Cardiac muscle cell (in vitro differentiated cells and primary cell): ENCODE results near the gene RAB14. TPM values are rescaled to one million over a fixed set of nuclear protein-coding genes. Genes with fewer than 3 reads are reported as not detected.

Source experiments
- DNase-seq, 2 donors: peaks; one replicate each; pipeline versions ENCODE4 v3.0.0 to v3.0.0-alpha.2; 2010 to 2017; ENCODE audit warnings: low read depth in 1 of 2, low spot score in 1 of 2
- H3K27ac ChIP-seq: fragments of 200-600 bp; sonication (generic); 2 replicates; pipeline ENCODE4 v1.5.1; 2016
- H3K27me3 ChIP-seq: fragments of 200-600 bp; sonication (generic); 2 replicates; pipeline ENCODE4 v1.6.0; 2016; ENCODE audit warnings: control low read depth
- H3K36me3 ChIP-seq: fragments of 200-600 bp; sonication (generic); 2 replicates; pipeline ENCODE4 v1.5.1; 2016; ENCODE audit warnings: control low read depth
- H3K4me1 ChIP-seq: fragments of 200-600 bp; sonication (generic); 2 replicates; pipeline ENCODE4 v1.8.1; 2017; ENCODE audit warnings: low read depth, mild to moderate bottlenecking, mixed run types
- H3K4me3 ChIP-seq: fragments of 200-600 bp; sonication (generic); 2 replicates; pipeline ENCODE4 v1.5.1; 2016; ENCODE audit warnings: mild to moderate bottlenecking
- H3K9me3 ChIP-seq: fragments of 200-600 bp; sonication (generic); 2 replicates; pipeline ENCODE4 v1.5.1; 2017; ENCODE audit warnings: low read depth, mild to moderate bottlenecking, control low read depth
- polyA plus RNA-seq: library from polyadenylated mRNA; unstranded; fragments of >200 nt; fragmentation: Nextera tagmentation; extraction: Ambion mirVana; gene quantifications from 2 replicates; pipeline ENCODE4 v1.2.1, GENCODE V29; 2016
- total RNA-seq: library from RNA; depleted of rRNA; stranded (reverse); fragments of >200 nt; gene quantifications from 2 replicates; pipeline ENCODE4 v1.2.3, GENCODE V29; 2016
- TF ChIP-seq, protein P1 (sequence below): IDR thresholded peaks from 2 replicates; pipeline ENCODE4 v1.5.1; 2012; ENCODE audit warnings: low read depth, mild to moderate bottlenecking, low read length

RAB14 gene
- total and polyA plus RNA-seq, 2 experiments from 2014 or later: 17.4 to 54.2 TPM

DNA sequence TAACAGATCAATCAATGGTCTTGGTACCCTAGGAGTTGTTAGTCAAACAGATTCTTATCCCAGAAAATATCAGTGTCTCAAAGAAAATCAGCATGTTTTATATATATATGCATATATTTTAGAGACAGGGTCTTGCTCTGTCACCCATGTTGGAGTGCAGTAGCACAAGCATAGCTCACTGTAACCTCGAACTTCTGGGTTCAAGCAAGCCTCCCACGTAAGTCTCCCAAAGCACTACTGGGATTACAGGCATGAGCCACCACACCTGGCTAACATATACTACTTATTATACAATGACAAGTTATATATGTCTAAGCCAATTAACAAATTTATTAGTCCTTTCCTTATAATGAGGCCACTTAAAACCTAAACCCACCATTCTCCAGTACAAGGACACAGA is 10.4 kb downstream of the RAB14 start:
- Histone ChIP-seq H3K4me1 (peaks cover 69% of the 10 kb centered on the region), H3K4me3 (no peak overlapping the region), H3K27me3 (no peaks in the 10 kb centered on the region), H3K9me3 (no peaks in the 10 kb centered on the region), H3K27ac (no peak overlapping the region), H3K36me3 (no peaks in the 10 kb centered on the region)
- TF ChIP-seq, protein P1, sequence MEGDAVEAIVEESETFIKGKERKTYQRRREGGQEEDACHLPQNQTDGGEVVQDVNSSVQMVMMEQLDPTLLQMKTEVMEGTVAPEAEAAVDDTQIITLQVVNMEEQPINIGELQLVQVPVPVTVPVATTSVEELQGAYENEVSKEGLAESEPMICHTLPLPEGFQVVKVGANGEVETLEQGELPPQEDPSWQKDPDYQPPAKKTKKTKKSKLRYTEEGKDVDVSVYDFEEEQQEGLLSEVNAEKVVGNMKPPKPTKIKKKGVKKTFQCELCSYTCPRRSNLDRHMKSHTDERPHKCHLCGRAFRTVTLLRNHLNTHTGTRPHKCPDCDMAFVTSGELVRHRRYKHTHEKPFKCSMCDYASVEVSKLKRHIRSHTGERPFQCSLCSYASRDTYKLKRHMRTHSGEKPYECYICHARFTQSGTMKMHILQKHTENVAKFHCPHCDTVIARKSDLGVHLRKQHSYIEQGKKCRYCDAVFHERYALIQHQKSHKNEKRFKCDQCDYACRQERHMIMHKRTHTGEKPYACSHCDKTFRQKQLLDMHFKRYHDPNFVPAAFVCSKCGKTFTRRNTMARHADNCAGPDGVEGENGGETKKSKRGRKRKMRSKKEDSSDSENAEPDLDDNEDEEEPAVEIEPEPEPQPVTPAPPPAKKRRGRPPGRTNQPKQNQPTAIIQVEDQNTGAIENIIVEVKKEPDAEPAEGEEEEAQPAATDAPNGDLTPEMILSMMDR: no peak
- DNase-seq: no peak

DNA sequence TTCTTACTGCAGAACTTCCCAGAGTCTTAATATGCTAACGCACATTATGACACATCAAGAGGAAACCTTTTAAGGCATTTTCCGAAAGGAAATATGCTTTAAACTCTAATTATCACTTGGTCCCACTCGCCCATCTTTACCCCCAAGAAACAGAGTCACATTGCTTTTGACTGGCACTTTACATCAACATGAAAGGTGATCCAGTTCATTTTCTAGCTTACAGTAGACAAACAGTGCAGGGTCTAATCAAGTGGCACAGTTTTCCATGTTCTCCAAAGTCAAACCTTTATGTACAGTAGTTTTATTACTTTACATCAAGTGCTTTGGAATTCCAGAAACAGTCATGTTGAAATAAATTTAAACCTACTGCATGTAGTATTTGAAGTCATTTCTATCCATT is 12.0 kb downstream of the RAB14 start:
- Histone ChIP-seq H3K27ac (no peak overlapping the region), H3K36me3 (no peaks in the 10 kb centered on the region), H3K4me3 (no peak overlapping the region), H3K27me3 (no peaks in the 10 kb centered on the region), H3K4me1 (peaks cover 56% of the 10 kb centered on the region), H3K9me3 (no peaks in the 10 kb centered on the region)
- TF ChIP-seq, protein P1: no peak
- DNase-seq: no peak

GRCh38 chr9:121189006-121189405 is 12.7 kb downstream of the RAB14 start:
- TF ChIP-seq, protein P1: no peak
- Histone ChIP-seq H3K4me3 (no peak overlapping the region), H3K9me3 (no peaks in the 10 kb centered on the region), H3K36me3 (no peaks in the 10 kb centered on the region), H3K27me3 (no peaks in the 10 kb centered on the region), H3K27ac (no peak overlapping the region), H3K4me1 (peaks cover 55% of the 10 kb centered on the region)
- DNase-seq: no peak

DNA sequence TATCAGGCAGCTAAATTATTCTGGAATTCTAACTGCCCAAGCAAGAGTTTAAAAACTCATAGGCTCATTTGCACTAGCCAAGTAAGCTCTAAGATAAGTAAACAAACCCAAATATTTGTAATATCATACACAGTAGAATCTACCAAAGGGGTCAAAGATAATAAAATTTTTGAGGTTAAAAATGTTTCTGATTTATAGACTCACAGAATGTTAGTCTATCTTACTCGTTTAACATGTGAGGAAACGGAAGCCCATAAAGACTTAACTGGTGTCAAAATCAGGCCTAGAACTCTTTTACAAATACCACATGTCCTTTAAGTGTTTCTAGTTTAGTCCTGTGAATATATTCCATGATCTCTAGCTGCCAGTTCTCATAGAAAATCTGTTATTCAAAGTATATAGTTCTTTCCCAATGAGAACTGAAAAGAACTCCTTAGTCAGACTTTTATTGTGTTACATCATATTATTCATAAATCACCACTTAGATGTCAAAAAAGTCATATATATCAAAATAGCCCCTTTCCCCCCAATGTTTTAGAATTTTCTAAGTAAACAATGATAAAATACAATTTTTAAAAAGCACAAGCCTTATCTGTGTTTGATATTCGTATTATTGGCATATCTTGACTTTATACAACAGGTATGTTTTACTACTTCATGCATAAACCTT is 13.9 kb downstream of the RAB14 start:
- H3K9me3 ChIP-seq: no peaks in the 10 kb centered on the region
- peak overlapping the region; percentile 33 for H3K27ac ChIP-seq
- TF ChIP-seq, protein P1: no peak
- DNase-seq: peak in 1 of 2 donors; percentile 20
- no peaks in the 10 kb centered on the region for H3K27me3 ChIP-seq
- H3K4me1 ChIP-seq: peaks cover 63% of the 10 kb centered on the region
- peaks cover under 1% of the 10 kb centered on the region for H3K36me3 ChIP-seq
- H3K4me3 ChIP-seq: no peak overlapping the region

GRCh38 chr9:121185774-121186403 is 15.8 kb downstream of the RAB14 start:
- Histone ChIP-seq H3K4me3 (no peak overlapping the region), H3K27ac (peak overlapping the region; percentile 60), H3K9me3 (no peaks in the 10 kb centered on the region), H3K27me3 (no peaks in the 10 kb centered on the region), H3K36me3 (peaks cover 16% of the 10 kb centered on the region), H3K4me1 (peaks cover 49% of the 10 kb centered on the region)
- TF ChIP-seq, protein P1: no peak
- no peak for DNase-seq
